Medulla oblongata (tissue), 1 donor: ENCODE measurements around the gene HES4.

Experiments used
- DNase-seq: peaks from one replicate; pipeline ENCODE4 v3.0.0-alpha.2; 2015; ENCODE audit errors: extremely low spot score

HES4 gene

GRCh38 chr1:1033731-1034438, 34.0 kb upstream of the HES4 start:
- no peak for DNase-seq

- DNase-seq, result peak; percentile 84
Observed at GRCh38 chr1:1033009-1033587, 33.2 kb upstream of the HES4 start.

- DNase-seq, result no peak
Observed at GRCh38 chr1:1032424-1032823, 32.5 kb upstream of the HES4 start.

GRCh38 chr1:1031659-1032235, 31.9 kb upstream of the HES4 start:
- DNase-seq, result no peak

GRCh38 chr1:1030867-1031658, 31.2 kb upstream of the HES4 start:
- peak; percentile 35 for DNase-seq

GRCh38 chr1:1027791-1028190, 27.9 kb upstream of the HES4 start:
- no peak for DNase-seq

- DNase-seq, result no peak
Observed at GRCh38 chr1:1026599-1027413, 26.9 kb upstream of the HES4 start.

GRCh38 chr1:1025730-1026129, 25.8 kb upstream of the HES4 start:
- no peak for DNase-seq

- peak; percentile 29 for DNase-seq
Observed at GRCh38 chr1:1024771-1025699, 25.1 kb upstream of the HES4 start.

- no peak for DNase-seq
Observed at GRCh38 chr1:1024149-1024770, 24.4 kb upstream of the HES4 start.

GRCh38 chr1:1023700-1024099, 23.8 kb upstream of the HES4 start:
- DNase-seq, result no peak

- DNase-seq, result no peak
Observed at GRCh38 chr1:1022302-1023009, 22.6 kb upstream of the HES4 start.

GRCh38 chr1:1021920-1022259, 22.0 kb upstream of the HES4 start:
- no peak for DNase-seq

- no peak for DNase-seq
Observed at GRCh38 chr1:1021010-1021919, 21.4 kb upstream of the HES4 start.

GRCh38 chr1:1020415-1021009, 20.6 kb upstream of the HES4 start:
- no peak for DNase-seq

- peak; percentile 24 for DNase-seq
Observed at GRCh38 chr1:1020000-1020404, 20.1 kb upstream of the HES4 start, which contains the start of gene AGRN. Gene AGRN, plus strand, starts transcription at chr1:1020120. Its CDS starts 53 bp downstream, at chr1:1020173.

- DNase-seq, result peak; percentile 87
Observed at GRCh38 chr1:1019122-1019999, 19.5 kb upstream of the HES4 start.
